ENCODE data around the gene FIGNL2. TPM values are rescaled to one million over a fixed set of nuclear protein-coding genes. Genes with fewer than 3 reads are reported as not detected.

FIGNL2 gene
- total RNA-seq, 1 donor from 2014 or later: 39.7 TPM

DNA sequence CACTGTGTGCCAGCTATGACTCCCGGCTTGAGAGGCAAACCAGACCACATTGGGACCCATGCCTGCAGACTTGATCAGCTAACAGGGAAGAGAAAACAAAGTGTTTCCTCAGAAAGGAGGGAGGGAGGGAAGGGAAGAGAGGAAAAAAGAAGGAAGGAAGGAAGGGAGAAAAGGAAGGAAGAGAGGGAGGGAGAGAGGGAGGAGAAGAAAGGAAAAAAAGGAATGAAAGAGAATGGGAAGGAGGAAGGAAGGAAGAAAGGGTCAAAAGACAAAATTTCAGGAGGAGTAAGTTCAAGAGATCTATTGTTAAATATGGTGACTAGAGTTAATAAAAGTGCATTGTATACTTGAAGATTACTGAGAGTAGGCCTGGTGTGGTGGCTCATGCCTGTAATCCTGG is 18.9 kb downstream of the FIGNL2 start:
- no peak for DNase-seq (ENCODE audit: low read depth, low spot score)
- no peak overlapping the region for H3K4me3 Mint-ChIP-seq
- peaks cover 4% of the 10 kb centered on the region for H3K9me3 Mint-ChIP-seq
- H3K27me3 Mint-ChIP-seq (ENCODE audit: low read depth): no peaks in the 10 kb centered on the region
- TF ChIP-seq, protein P1, sequence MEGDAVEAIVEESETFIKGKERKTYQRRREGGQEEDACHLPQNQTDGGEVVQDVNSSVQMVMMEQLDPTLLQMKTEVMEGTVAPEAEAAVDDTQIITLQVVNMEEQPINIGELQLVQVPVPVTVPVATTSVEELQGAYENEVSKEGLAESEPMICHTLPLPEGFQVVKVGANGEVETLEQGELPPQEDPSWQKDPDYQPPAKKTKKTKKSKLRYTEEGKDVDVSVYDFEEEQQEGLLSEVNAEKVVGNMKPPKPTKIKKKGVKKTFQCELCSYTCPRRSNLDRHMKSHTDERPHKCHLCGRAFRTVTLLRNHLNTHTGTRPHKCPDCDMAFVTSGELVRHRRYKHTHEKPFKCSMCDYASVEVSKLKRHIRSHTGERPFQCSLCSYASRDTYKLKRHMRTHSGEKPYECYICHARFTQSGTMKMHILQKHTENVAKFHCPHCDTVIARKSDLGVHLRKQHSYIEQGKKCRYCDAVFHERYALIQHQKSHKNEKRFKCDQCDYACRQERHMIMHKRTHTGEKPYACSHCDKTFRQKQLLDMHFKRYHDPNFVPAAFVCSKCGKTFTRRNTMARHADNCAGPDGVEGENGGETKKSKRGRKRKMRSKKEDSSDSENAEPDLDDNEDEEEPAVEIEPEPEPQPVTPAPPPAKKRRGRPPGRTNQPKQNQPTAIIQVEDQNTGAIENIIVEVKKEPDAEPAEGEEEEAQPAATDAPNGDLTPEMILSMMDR (conservative IDR thresholded peaks at IDR 0.05): no peak
- H3K27ac Mint-ChIP-seq (ENCODE audit: unreplicated experiment): no peak overlapping the region
- H3K36me3 Mint-ChIP-seq (ENCODE audit: low read depth): peaks cover 4% of the 10 kb centered on the region
- peaks cover 61% of the 10 kb centered on the region for H3K4me1 Mint-ChIP-seq

- Mint-ChIP-seq H3K27me3 (ENCODE audit: low read depth) (no peaks in the 10 kb centered on the region), H3K27ac (ENCODE audit: unreplicated experiment) (peak overlapping the region; percentile 74), H3K4me1 (peaks cover 59% of the 10 kb centered on the region), H3K4me3 (peak overlapping the region; percentile 15), H3K9me3 (peaks cover 4% of the 10 kb centered on the region), H3K36me3 (ENCODE audit: low read depth) (peaks cover 5% of the 10 kb centered on the region)
- DNase-seq (ENCODE audit: low read depth, low spot score): no peak
- TF ChIP-seq, protein P1 (conservative IDR thresholded peaks at IDR 0.05): no peak
Observed at GRCh38 chr12:51829011-51829481, 19.5 kb downstream of the FIGNL2 start.

DNA sequence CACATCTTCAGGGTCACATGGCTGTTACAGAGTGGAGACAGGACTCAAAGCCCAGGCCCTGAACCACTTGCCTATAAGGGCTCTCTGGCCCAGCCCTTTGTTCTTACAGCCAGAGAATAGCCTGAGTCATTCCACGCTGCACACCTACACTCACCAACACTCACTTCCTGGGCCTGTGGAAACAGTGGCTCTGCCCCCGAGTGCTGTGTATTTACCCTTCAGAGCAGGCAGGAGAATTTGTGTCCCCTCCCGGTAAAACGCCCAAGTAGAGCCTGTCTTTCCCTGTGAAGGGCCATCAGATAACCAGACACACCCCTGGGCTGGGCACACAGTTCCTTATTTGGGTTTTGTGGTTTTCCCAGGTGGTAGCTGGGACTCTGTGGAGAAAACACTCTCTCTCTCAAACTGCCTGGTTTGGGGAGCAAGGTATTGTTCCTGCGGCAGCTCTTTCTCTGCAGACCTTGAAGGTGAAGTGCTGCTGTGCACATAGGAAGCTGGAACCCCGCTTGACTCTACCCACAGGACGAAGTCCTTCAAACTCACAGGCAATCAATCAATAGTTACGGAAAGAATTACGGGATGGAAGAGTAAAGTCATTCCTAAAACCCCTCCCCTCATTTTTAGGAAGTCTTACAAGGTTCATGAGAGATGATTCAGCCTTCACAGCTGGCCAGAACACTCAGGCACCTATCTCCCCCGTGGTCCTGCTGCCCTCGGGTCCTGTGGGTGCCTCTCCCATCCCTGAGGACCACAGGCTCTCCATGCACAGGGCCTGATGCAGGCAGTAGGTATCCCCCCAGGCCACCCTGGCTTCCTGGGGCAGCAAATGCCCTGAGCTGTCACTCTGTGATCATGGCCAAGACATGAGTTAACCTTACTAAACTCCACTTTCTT is 20.3 kb downstream of the FIGNL2 start:
- H3K36me3 Mint-ChIP-seq (ENCODE audit: low read depth): peaks cover 7% of the 10 kb centered on the region
- DNase-seq (ENCODE audit: low read depth, low spot score): no peak
- H3K27me3 Mint-ChIP-seq (ENCODE audit: low read depth): peaks cover 3% of the 10 kb centered on the region
- H3K4me3 Mint-ChIP-seq: peak overlapping the region; percentile 8
- H3K4me1 Mint-ChIP-seq: peaks cover 57% of the 10 kb centered on the region
- no peaks in the 10 kb centered on the region for H3K9me3 Mint-ChIP-seq
- H3K27ac Mint-ChIP-seq (ENCODE audit: unreplicated experiment): peak overlapping the region; percentile 79
- TF ChIP-seq, protein P1 (conservative IDR thresholded peaks at IDR 0.05): no peak

- TF ChIP-seq, protein P1 (conservative IDR thresholded peaks at IDR 0.05): no peak
- Mint-ChIP-seq H3K36me3 (ENCODE audit: low read depth) (peaks cover 7% of the 10 kb centered on the region), H3K4me1 (peaks cover 45% of the 10 kb centered on the region), H3K9me3 (no peaks in the 10 kb centered on the region), H3K27ac (ENCODE audit: unreplicated experiment) (peak overlapping the region; percentile 62), H3K27me3 (ENCODE audit: low read depth) (peaks cover 3% of the 10 kb centered on the region), H3K4me3 (no peak overlapping the region)
- no peak for DNase-seq (ENCODE audit: low read depth, low spot score)
Observed at GRCh38 chr12:51826881-51827280, 21.6 kb downstream of the FIGNL2 start.

- Mint-ChIP-seq H3K4me3 (no peak overlapping the region), H3K9me3 (no peaks in the 10 kb centered on the region), H3K27ac (ENCODE audit: unreplicated experiment) (peak overlapping the region; percentile 78), H3K27me3 (ENCODE audit: low read depth) (peaks cover 3% of the 10 kb centered on the region), H3K4me1 (peaks cover 35% of the 10 kb centered on the region), H3K36me3 (ENCODE audit: low read depth) (peaks cover 7% of the 10 kb centered on the region)
- DNase-seq (ENCODE audit: low read depth, low spot score): no peak
- TF ChIP-seq, protein P1 (conservative IDR thresholded peaks at IDR 0.05): no peak
Observed at GRCh38 chr12:51825216-51825615, 23.3 kb downstream of the FIGNL2 start.

All from neural crest cell (in vitro differentiated cells).